PC-9 (cell line): Measurements from ENCODE around the gene IKZF3. TPM values are rescaled to one million over a fixed set of nuclear protein-coding genes. Genes with fewer than 3 reads are reported as not detected.

ENCODE experiments used
- BruUV-seq: library from RNA; stranded (reverse); fragments of 400-500 nt; replicated peaks from 2 replicates; lab custom pipeline; 2021; lab: Mats Ljungman, UMichigan
- CTCF ChIA-PET: fragments of 300-600 bp; sonication (Branson Sonifier 250); formaldehyde crosslinking; loops from one replicate; lab custom pipeline; 2022; ENCODE audit warnings: antibody characterized with exemption; lab: Charles Lee
- POLR2A ChIA-PET: fragments of 300-600 bp; sonication (Branson Sonifier 250); formaldehyde crosslinking; loops from one replicate; lab custom pipeline; 2022; ENCODE audit warnings: antibody characterized with exemption; ENCODE audit not compliant: unreplicated experiment; lab: Charles Lee
- DNase-seq, 2 experiments: peaks; one replicate each; pipeline versions ENCODE4 v3.0.0 to v3.0.0-alpha.2; 2015 to 2022; ENCODE audit warnings: mixed read lengths in 1 of 2
- H2AFZ ChIP-seq: fragments of 200-600 bp; sonication (generic); 2 replicates; pipeline ENCODE4 v1.8.1; 2017; ENCODE audit warnings: antibody characterized with exemption
- H3F3A ChIP-seq: fragments of 200-600 bp; sonication (generic); 2 replicates; pipeline ENCODE4 v1.8.1; 2017; ENCODE audit warnings: antibody characterized with exemption, mild to moderate bottlenecking, low read depth; ENCODE audit not compliant: insufficient read depth
- H3K27ac ChIP-seq: fragments of 200-600 bp; sonication (generic); 2 replicates; pipeline ENCODE4 v1.6.1; 2016; ENCODE audit warnings: mixed run types
- H3K27me3 ChIP-seq: fragments of 200-600 bp; sonication (generic); 2 replicates; pipeline ENCODE4 v1.6.1; 2016; ENCODE audit warnings: low read depth, mixed run types; ENCODE audit not compliant: insufficient read depth
- H3K36me3 ChIP-seq: fragments of 200-600 bp; sonication (generic); 2 replicates; pipeline ENCODE4 v1.6.1; 2016; ENCODE audit warnings: low read depth, mixed run types
- H3K4me1 ChIP-seq: fragments of 200-600 bp; sonication (generic); replicated peaks from 2 replicates; pipeline ENCODE4 v1.6.1; 2016; ENCODE audit warnings: mixed run types; ENCODE audit not compliant: insufficient read depth
- H3K4me2 ChIP-seq: fragments of 200-600 bp; sonication (generic); 2 replicates; pipeline ENCODE4 v1.6.1; 2017; ENCODE audit warnings: mixed run types
- H3K4me3 ChIP-seq: fragments of 200-600 bp; sonication (generic); 2 replicates; pipeline ENCODE4 v1.6.1; 2016; ENCODE audit warnings: mixed run types
- H3K79me2 ChIP-seq: fragments of 200-600 bp; sonication (generic); 2 replicates; pipeline ENCODE4 v1.6.1; 2017; ENCODE audit warnings: low read depth, mixed run types
- H3K9me2 ChIP-seq: fragments of 200-600 bp; sonication (generic); 2 replicates; pipeline ENCODE4 v1.8.1; 2017; ENCODE audit warnings: mild to moderate bottlenecking; ENCODE audit not compliant: insufficient read depth
- H3K9me3 ChIP-seq: fragments of 200-600 bp; sonication (generic); 2 replicates; pipeline ENCODE4 v1.8.1; 2016; ENCODE audit warnings: low read depth; ENCODE audit not compliant: insufficient read depth
- H4K20me1 ChIP-seq: fragments of 200-600 bp; sonication (generic); 2 replicates; pipeline ENCODE4 v1.8.1; 2017; ENCODE audit not compliant: insufficient read depth
- EZH2 ChIP-seq: fragments of 200-600 bp; sonication (generic); IDR thresholded peaks from 2 replicates; pipeline ENCODE4 v1.8.0; 2017; ENCODE audit warnings: antibody characterized with exemption, low read depth
- intact Hi-C: fragments of 100-400 bp; cut with micrococcal nuclease; formaldehyde crosslinking; loops from one replicate; pipeline ENCODE4 v1.10.0; 2022; ENCODE audit not compliant: unreplicated experiment
- total RNA-seq: library from RNA; stranded (reverse); gene quantifications from 2 replicates; pipeline ENCODE4 v1.2.3, GENCODE V29; 2021
- TF ChIP-seq, protein P1 (sequence below): fragments of 200-600 bp; sonication (generic); conservative IDR thresholded peaks from 2 replicates; pipeline ENCODE4 v1.6.1; 2017; ENCODE audit warnings: mixed run types, antibody characterized with exemption, mild to moderate bottlenecking, moderate library complexity

IKZF3 gene
- total RNA-seq, 1 experiment from 2014 or later: 0.04 TPM

GRCh38 chr17:39763051-39763820, 100.9 kb downstream of the IKZF3 start:
- Histone ChIP-seq H3K9me2 (no peaks in the 10 kb centered on the region), H2AFZ (no peak overlapping the region), H3K79me2 (no peaks in the 10 kb centered on the region), H3K9me3 (no peaks in the 10 kb centered on the region; the same call in 1 of the 2 replicates), H3K4me3 (no peak overlapping the region), H3K27ac (no peak overlapping the region), H3K36me3 (no peaks in the 10 kb centered on the region), H4K20me1 (no peaks in the 10 kb centered on the region), H3K4me1 (no peaks in the 10 kb centered on the region), H3K4me2 (no peak overlapping the region), H3K27me3 (no peaks in the 10 kb centered on the region), H3F3A (peaks cover 2% of the 10 kb centered on the region; the same call in 1 of the 2 replicates)
- no peak for DNase-seq
- CTCF ChIA-PET: interaction anchor here (0.6 kb wide), 1 partner anchor 31 kb away, joined by 4 read pairs; no protein-coding TSS in a partner anchor
- POLR2A ChIA-PET: no interaction called here
- no TSS peak for BruUV-seq
- intact Hi-C loops: no loop called here
- TF ChIP-seq, protein P1, sequence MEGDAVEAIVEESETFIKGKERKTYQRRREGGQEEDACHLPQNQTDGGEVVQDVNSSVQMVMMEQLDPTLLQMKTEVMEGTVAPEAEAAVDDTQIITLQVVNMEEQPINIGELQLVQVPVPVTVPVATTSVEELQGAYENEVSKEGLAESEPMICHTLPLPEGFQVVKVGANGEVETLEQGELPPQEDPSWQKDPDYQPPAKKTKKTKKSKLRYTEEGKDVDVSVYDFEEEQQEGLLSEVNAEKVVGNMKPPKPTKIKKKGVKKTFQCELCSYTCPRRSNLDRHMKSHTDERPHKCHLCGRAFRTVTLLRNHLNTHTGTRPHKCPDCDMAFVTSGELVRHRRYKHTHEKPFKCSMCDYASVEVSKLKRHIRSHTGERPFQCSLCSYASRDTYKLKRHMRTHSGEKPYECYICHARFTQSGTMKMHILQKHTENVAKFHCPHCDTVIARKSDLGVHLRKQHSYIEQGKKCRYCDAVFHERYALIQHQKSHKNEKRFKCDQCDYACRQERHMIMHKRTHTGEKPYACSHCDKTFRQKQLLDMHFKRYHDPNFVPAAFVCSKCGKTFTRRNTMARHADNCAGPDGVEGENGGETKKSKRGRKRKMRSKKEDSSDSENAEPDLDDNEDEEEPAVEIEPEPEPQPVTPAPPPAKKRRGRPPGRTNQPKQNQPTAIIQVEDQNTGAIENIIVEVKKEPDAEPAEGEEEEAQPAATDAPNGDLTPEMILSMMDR: no peak
- TF ChIP-seq EZH2: no peak

GRCh38 chr17:39761861-39762496, 102.1 kb downstream of the IKZF3 start:
- H3K9me3 ChIP-seq: no peaks in the 10 kb centered on the region; the same call in 1 of the 2 replicates
- no peak overlapping the region for H2AFZ ChIP-seq
- H3K27me3 ChIP-seq: no peaks in the 10 kb centered on the region
- H3K4me1 ChIP-seq: no peaks in the 10 kb centered on the region
- no peak overlapping the region for H3K27ac ChIP-seq
- no TSS peak for BruUV-seq
- no peak overlapping the region for H3K4me3 ChIP-seq
- H3K36me3 ChIP-seq: no peaks in the 10 kb centered on the region
- no peaks in the 10 kb centered on the region for H3K9me2 ChIP-seq
- no peak for DNase-seq
- no peak overlapping the region for H3K4me2 ChIP-seq
- TF ChIP-seq, protein P1: no peak
- no peak for TF ChIP-seq EZH2
- H4K20me1 ChIP-seq: no peaks in the 10 kb centered on the region
- ChIA-PET POLR2A (no interaction called here), CTCF (no interaction called here)
- H3F3A ChIP-seq: no peaks in the 10 kb centered on the region
- H3K79me2 ChIP-seq: no peaks in the 10 kb centered on the region
- intact Hi-C loops: loop anchor here (1.0 kb wide), 1 partner anchor 7 kb away; no protein-coding TSS in a partner anchor

GRCh38 chr17:39759204-39759603, 104.9 kb downstream of the IKZF3 start:
- Histone ChIP-seq H3K4me1 (peaks cover 8% of the 10 kb centered on the region; the same call in 1 of the 2 replicates), H3K36me3 (no peaks in the 10 kb centered on the region), H3K27ac (no peak overlapping the region), H3K9me2 (no peaks in the 10 kb centered on the region), H3F3A (peaks cover 7% of the 10 kb centered on the region; the same call in 1 of the 2 replicates), H3K4me2 (no peak overlapping the region), H3K27me3 (no peaks in the 10 kb centered on the region), H2AFZ (no peak overlapping the region), H4K20me1 (no peaks in the 10 kb centered on the region), H3K4me3 (no peak overlapping the region), H3K9me3 (no peaks in the 10 kb centered on the region), H3K79me2 (no peaks in the 10 kb centered on the region)
- BruUV-seq: no TSS peak
- intact Hi-C loops: loop anchor here (10.0 kb wide), 2 partner anchors 166 to 196 kb away; partner anchors contain the start of genes LRRC3C and ORMDL3
- DNase-seq: no peak
- TF ChIP-seq, protein P1: no peak
- TF ChIP-seq EZH2: no peak
- ChIA-PET POLR2A (no interaction called here), CTCF (no interaction called here)
